MM.1S (cell line): ENCODE results near the gene SORCS2.

Source experiments
- CTCF ChIP-seq: fragments of 300-600 bp; sonication (generic); IDR thresholded peaks from 2 replicates; pipeline ENCODE4 v1.5.1; 2016; ENCODE audit warnings: antibody characterized with exemption, low read length, mixed read lengths
- EZH2 ChIP-seq: fragments of 300-600 bp; sonication (generic); optimal IDR thresholded peaks from 2 replicates; pipeline ENCODE3; 2017; ENCODE audit warnings: low read depth, mild to moderate bottlenecking, antibody characterized with exemption, low read length, mixed read lengths

DNA sequence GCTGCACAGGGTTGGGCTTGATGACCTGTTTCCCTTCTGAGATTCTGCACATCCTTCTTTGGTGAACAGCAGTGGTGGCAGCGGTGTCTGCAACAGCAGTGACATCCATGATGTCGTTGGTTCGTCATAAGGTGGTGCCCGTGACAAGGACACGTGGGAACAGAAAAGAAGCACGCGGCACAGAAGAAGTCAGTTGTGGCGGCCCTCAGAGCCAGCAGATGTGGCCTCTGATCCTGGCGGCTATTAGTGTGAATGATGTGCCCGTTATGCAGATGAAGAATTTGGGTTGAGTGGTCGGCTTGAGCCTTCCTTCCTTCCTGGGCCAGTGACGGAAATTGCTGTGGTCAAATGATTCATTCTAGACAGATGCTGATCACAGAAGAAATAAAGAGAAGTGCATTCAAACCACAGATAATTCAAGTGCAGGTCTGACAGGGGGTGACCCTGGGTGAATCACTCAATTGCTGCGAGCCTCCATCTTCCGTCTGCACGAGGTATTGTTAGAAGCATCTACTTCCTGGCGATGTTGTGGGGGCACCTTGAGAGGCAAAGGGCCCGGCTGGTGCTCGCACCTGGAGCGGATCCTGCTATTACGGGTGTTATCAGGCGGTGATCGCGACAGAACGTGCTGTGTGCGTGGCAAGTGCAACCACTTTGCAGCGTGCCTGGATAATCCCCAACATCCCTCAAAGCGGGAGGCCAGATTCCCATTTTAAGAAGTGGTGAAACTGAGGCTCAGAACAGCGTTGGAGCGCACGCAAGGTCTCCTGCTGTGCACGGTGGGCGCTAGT, 457.6 kb downstream of the SORCS2 start:
- TF ChIP-seq CTCF (no peak), EZH2 (no peak)
